HG02884 (cell line): ENCODE data around the gene NEDD4L.

Experiments used
- ATAC-seq: cut with Tn5 transposase; IDR thresholded peaks from one replicate; pipeline ENCODE4 v1.9.1; 2021; ENCODE audit warnings: mild to moderate bottlenecking, moderate library complexity; ENCODE audit not compliant: unreplicated experiment

Gene NEDD4L

GRCh38 chr18:58051765-58052460, 7.9 kb downstream of the NEDD4L start:
- no peak for ATAC-seq

DNA sequence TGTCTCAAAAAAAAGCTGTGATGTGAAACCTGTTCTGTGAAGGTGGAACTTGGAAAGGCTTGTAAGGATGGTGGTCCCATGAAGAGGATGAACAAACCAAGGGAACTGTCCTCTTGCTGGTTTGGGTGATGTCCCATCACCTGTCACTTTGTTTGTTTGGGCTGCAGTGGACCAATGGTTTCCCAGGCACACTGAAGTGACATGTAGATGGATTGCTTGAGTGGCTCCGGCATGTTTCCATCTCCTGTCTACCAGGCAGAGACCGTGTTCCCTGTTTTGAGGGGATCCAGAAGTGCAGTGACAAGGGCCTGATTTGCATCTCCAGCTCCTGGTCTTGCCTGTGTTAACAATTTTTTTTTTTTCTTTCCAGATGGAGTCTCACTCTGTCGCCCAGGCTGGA, 8.9 kb downstream of the NEDD4L start:
- ATAC-seq = no peak

GRCh38 chr18:58054041-58054781, 10.2 kb downstream of the NEDD4L start:
- no peak for ATAC-seq

DNA sequence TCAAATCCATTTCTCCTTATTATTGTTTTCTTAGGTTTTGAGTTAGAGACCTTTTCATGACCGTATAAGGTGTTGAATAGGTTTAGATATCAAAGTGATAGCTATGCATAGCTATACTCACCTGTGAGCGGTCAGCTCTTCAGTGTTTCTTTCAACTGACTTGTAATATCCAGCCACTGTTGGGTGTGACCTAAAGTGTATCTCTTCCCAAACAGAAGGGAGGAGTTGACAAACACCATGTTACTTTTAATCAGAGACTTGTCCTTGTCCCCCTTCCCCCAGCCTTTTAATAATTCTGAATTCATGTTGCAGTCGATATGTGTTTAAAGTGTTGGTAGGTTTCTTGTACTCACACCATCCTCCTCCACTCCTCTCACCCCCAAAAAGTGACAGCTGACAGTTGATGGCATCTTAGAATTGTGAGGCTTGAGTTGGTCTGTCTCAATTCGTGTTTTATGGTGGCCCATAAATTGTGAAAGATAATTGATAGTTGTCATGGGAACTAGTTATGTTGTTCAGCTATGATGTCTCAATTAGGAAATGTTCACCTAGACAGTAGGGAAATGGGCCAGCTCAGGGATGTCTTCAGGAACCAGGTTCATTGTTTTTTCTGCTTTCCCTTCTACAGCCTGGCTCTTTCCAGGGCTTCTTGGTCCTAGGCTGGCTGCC, 12.0 kb downstream of the NEDD4L start:
- no peak for ATAC-seq

- no peak for ATAC-seq
These were observed 12.8 kb downstream of the NEDD4L start for GRCh38 chr18:58056852-58057251.

DNA sequence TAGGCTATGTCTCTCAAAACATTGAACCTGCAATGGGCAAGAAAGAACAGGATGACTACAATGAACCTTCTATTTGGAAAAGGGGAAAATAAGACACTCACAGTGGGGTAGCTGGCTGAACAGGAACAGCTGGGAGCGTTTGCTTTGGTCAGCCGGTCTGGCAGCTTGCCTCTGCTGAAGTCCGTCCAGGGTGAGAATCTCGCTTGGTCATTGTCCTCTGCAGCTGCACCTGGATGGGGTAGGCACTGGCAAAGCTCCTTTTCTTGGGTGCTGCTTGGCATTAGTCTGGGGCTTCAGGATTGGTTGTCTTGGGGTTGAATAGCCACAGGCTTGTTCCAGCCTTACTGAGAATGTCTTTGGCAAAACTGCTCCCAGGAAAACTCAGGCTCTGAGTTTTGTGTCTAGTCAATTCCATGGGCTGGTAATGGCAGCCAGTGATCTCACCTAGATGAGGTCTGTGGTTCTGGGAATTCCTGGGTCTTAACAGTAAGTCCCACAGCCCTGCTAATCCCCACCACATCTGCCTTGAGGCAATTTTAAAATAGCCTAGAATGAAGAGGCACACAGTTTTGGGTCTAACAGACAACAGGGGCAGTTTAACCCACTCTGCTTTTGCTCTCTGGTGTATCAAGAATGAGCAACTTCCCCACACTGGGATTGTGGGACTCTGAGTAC, 13.4 kb downstream of the NEDD4L start:
- ATAC-seq = no peak

GRCh38 chr18:58058720-58059119, 14.7 kb downstream of the NEDD4L start:
- ATAC-seq = no peak

GRCh38 chr18:58060254-58060653, 16.2 kb downstream of the NEDD4L start:
- no peak for ATAC-seq

DNA sequence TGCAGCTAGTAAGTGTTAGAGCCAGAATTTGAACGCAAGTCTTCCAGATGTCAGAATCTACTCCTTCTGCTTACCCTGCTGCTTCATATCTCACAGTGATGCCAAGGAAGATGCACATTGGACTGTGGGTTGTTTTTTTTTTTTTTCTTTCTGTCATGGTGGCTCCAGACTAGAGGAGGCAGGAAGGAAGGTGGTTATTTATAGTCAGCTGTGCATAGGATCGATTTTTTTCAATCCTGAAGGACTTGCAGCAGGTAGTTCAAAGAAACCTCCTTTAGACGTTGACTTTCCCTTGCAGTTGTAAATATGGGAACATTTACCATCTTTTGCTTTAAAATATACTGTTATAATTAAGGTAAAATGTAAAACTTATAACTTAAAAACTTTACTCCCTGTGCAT, 17.3 kb downstream of the NEDD4L start:
- ATAC-seq = no peak

GRCh38 chr18:58064406-58064998, 20.5 kb downstream of the NEDD4L start:
- no peak for ATAC-seq

GRCh38 chr18:58065956-58066355, 21.9 kb downstream of the NEDD4L start:
- ATAC-seq = no peak

DNA sequence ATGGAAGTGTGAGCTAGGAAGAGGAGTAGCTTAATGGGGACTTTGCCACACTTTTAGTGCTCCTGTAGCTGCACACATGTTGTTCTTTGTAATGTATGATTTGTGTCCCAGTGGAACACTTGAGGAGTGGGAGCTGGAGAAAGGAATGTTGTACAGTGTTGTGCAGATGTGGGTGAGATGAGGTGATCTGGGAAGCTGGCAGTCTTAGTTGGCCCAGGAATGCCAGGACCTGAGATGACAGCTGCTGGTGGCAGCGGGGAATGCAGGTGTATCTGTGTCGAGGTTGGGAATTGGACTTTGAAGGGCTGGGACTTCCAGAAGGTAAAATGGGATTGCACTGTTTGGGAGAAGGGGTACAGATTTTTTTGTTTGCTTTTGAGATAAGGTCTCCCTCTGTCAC, 23.6 kb downstream of the NEDD4L start:
- ATAC-seq = no peak

- ATAC-seq = no peak
These were observed 25.1 kb downstream of the NEDD4L start for GRCh38 chr18:58069099-58069498.

DNA sequence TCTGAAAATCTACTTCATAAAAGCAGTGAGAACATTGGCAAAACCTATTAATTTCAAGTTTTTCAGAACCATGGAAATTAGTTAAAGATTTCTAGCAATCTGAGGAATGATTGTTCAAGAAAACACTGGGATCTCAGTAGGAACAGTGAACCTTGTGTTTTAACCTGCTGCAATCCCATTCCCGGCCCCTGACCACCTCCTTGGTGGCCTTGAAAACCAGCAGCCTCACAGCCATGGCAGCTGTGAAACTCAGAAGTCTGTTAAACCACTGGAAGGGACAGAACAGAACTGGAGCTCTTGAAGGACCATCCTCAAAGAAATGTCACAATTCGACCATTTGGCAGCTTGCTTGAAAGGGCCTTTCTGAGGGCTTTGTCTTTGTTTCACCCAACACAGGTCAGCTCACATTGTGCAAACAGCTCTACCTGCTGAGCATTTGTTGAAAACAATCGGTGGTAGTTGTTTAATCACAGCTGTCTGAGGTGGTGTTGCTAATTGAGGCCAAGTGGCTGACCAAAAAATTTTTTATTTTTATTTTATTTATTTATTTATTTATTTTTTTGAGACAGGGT, 25.8 kb downstream of the NEDD4L start:
- ATAC-seq = no peak

GRCh38 chr18:58076052-58076451, 32.0 kb downstream of the NEDD4L start:
- ATAC-seq = no peak

GRCh38 chr18:58077329-58077728, 33.3 kb downstream of the NEDD4L start:
- ATAC-seq = no peak

GRCh38 chr18:58078889-58079573, 35.0 kb downstream of the NEDD4L start:
- ATAC-seq = no peak

GRCh38 chr18:58080451-58080850, 36.4 kb downstream of the NEDD4L start:
- no peak for ATAC-seq

DNA sequence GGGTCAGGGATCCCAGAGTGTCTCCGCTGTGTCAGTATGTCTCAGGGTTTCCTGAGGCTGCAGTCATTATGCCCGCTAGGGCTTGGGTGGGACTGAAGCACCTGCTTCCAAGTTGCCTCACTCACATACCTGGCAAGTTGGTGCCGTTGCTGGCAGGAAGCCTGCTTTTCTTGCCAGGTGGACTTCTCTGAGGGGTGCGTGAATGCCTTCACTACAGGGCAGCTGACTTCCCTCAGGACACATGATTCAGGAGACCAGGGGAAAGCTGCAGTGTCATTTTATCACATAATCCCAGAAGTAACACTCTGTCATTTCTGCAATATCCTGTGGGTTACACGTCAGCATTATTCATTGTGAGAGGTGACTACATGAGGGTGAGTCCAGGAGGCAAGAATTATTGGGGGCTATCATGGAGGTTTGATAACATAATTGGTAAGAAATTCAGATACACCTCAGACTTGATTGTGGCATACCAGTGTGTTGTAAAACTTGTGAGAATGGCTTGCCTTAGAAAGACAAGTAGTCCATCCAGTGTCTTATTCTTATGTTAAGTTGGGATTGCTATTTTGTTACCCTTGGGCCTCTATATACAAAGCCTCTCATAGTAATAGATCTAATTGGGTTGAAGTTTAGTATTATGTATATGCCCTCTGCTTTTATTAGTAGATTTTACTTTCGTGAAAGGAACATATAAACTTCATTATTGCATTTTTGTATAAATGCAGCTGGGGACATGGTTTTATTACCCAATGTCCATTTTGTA, 44.1 kb downstream of the NEDD4L start:
- no peak for ATAC-seq
